GM10847 (cell line): ENCODE measurements around the gene PER3.

Source experiments
- POLR2A ChIP-seq: IDR thresholded peaks from 2 replicates; pipeline ENCODE4 v1.6.1; 2011; ENCODE audit not compliant: insufficient read length; ENCODE audit errors: extremely low read depth

Gene PER3

DNA sequence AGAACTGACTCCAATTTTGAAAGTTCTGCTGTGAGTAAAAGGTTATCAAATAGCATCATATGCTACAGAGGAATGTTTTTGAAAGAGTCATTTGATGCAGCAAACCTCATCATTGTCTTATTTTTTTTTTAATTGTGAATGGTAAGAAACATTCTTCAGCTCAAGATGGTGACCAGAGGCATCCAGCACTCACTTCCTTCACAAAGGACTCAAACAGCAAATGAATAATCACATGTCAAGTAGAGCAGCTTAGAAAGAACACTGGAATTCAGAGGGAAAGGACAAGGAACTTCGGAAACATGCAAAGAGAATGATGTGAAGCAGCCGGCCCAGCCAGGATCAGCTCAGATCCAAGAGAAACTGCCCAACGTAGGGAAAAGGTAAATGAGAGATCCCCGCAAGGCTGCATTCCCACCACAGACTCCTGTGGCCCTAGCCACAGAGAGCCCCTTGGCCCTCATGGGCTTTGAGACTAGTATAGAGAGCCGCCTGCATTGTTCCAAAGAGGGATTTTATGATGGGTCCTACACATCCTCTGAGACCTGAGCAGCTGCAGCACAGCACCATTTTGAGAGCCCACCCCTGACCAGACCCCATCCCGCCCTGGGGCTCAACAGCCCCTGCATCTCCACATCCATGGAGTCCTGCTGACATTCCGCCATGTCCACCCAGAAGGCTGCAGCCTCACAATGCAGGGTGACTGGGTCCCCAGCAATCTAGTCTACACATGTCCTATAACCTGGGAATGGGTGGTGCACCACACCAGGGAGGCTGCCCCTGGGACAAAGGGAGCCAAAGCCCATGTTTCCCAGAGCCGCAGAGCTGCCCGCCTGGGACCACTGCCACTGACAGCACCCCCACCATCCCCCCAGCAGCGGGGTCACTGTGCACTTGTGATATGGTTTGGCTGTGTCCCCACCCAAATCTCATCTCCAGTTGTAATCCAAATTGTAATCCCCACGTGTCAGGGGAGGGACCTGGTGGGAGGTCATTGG is 90.0 kb downstream of the PER3 start:
- no peak for TF ChIP-seq POLR2A

DNA sequence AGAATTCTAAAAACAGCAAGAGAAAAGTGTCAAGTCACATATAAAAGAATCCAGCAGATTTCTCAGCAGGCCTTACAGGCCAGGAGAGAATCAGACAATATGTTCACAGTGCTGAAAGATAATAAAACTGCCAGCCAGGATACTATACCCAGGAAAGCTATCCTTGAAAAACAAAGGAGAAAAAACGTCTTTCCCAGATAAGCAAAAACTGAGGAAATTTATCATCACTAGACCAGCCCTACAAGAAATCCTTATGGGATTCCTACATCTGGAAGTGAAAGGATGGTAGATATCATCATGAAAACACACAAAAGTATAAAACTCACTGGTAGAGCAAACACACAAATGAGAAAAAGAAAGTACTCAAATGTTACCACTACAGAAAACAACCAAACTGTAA is 93.9 kb downstream of the PER3 start:
- no peak for TF ChIP-seq POLR2A

GRCh38 chr1:7879228-7879627 is 95.1 kb downstream of the PER3 start:
- no peak for TF ChIP-seq POLR2A

- TF ChIP-seq POLR2A = no peak
Measured at GRCh38 chr1:7884757-7885156, 100.7 kb downstream of the PER3 start.

GRCh38 chr1:7885513-7886404 is 101.7 kb downstream of the PER3 start:
- no peak for TF ChIP-seq POLR2A

DNA sequence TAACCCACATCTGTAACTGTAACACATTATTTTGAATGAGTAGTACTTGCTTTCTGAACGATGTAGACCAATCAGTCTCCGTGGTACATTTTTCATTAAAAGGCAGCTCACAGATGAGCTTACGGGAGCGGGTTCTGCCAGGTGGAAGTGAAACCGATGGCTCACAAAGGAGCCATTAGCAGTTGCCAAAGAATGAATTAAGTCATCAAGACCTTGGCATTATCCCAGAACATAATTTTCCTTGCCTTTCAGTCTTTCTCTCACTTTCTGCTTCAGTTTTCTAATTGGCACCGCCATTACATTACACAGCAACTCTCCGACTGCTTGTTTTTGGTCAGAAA is 102.3 kb downstream of the PER3 start:
- TF ChIP-seq POLR2A = no peak

GRCh38 chr1:7888248-7889081 is 104.4 kb downstream of the PER3 start:
- TF ChIP-seq POLR2A = no peak

DNA sequence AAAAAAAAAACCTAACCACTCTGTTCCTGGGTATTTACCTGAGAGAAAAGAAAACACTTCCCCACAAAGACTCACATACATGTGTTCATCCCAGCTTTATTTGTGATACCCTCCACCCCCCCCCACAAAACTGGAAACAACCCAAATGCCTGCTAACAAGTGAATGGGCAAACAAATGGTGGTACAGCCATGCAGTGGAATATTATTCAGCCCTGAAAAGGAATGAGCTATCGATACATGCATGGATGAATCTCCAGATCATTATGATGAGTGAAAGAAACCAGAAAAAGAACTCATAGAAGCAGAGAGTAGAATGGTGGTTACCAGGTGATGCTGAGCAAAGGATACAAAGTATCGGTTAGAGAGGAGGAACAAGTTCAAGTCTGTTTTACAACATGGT is 106.8 kb downstream of the PER3 start:
- TF ChIP-seq POLR2A = no peak

DNA sequence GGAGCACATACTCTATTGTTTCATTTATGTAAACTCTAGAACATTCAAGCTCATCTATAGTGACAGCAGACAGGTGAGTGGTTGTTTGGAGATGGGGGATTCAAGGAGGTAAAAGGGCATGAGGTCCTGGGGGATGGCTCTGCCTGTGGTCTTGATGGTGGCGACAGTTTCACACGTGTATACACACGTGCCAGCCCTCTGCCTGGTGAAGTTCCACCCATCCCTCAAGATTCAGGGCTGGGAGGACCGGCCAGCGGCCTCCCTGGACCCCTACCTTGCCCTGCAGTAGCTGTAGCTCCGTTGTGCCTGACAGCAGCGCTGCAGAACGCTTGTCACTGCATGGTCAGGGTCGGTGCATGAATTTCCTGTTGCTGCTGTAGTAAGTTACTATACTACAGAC is 107.7 kb downstream of the PER3 start:
- TF ChIP-seq POLR2A = no peak

GRCh38 chr1:7893529-7894180 is 109.6 kb downstream of the PER3 start:
- no peak for TF ChIP-seq POLR2A
